ENCODE results near the gene OPTN.

The OPTN gene

DNA sequence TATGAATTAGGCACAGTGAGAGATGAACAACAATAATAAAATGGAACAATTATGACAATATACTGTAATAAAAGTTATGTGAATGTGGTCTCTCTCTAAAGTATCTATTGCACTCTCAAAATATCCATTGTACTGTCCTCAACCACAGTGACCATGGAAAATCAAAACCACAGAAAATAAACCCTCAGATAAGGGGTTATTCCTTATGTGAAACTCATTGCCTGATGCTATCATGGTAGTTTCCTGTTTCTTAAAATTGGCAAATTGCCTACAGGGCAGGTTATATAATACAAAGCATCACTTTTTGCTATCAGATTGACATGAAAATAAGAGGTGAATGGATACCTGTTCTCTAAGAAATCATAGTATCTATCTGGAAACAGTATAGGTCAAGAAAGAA lies 65.2 kb downstream of the OPTN start:
- no peaks in the 10 kb centered on the region for H3K27me3 ChIP-seq (ENCODE audit: insufficient read depth, low read length)
- H3K4me1 ChIP-seq (ENCODE audit: insufficient read depth, low read length), result no peaks in the 10 kb centered on the region
- no peak overlapping the region for H3K9ac ChIP-seq (ENCODE audit: low read depth, low read length)
- no peaks in the 10 kb centered on the region for H3K9me3 ChIP-seq (ENCODE audit: insufficient read depth, low read depth, low read length)
- no peak overlapping the region for H3K27ac ChIP-seq (ENCODE audit: low read length)
- peaks cover 67% of the 10 kb centered on the region for H3K36me3 ChIP-seq (ENCODE audit: insufficient read depth, low read depth, low read length)
- H3K4me3 ChIP-seq (ENCODE audit: low read length), result no peak overlapping the region

DNA sequence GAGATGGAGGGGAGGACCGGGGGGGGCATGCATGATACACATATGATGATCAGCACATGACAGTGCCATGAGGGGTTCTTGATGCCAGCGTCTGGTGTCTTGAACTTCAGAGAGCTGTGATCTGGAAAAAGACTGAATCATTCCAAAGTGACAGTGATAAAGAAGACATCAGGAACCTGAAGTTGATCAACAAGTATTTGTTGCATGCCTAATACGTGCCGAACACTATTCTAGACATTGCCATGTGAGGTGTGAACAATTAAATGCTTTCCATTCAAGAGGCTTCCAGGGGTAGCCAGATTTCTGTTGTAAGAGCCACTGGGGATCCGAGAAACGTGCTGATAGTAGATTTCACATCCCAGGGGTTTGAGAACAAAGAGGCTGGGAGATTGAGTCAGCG lies 67.6 kb downstream of the OPTN start:
- no peak overlapping the region for H3K4me3 ChIP-seq (ENCODE audit: low read length)
- peaks cover 91% of the 10 kb centered on the region for H3K36me3 ChIP-seq (ENCODE audit: insufficient read depth, low read depth, low read length)
- no peak overlapping the region for H3K27ac ChIP-seq (ENCODE audit: low read length)
- no peak overlapping the region for H3K9ac ChIP-seq (ENCODE audit: low read depth, low read length)
- H3K4me1 ChIP-seq (ENCODE audit: insufficient read depth, low read length), result no peaks in the 10 kb centered on the region
- no peaks in the 10 kb centered on the region for H3K9me3 ChIP-seq (ENCODE audit: insufficient read depth, low read depth, low read length)
- H3K27me3 ChIP-seq (ENCODE audit: insufficient read depth, low read length), result no peaks in the 10 kb centered on the region

GRCh38 chr10:13168781-13169180 lies 68.8 kb downstream of the OPTN start:
- peaks cover 97% of the 10 kb centered on the region for H3K36me3 ChIP-seq (ENCODE audit: insufficient read depth, low read depth, low read length)
- H3K4me1 ChIP-seq (ENCODE audit: insufficient read depth, low read length), result no peaks in the 10 kb centered on the region
- no peak overlapping the region for H3K4me3 ChIP-seq (ENCODE audit: low read length)
- no peaks in the 10 kb centered on the region for H3K9me3 ChIP-seq (ENCODE audit: insufficient read depth, low read depth, low read length)
- H3K9ac ChIP-seq (ENCODE audit: low read depth, low read length), result no peak overlapping the region
- H3K27me3 ChIP-seq (ENCODE audit: insufficient read depth, low read length), result no peaks in the 10 kb centered on the region
- no peak overlapping the region for H3K27ac ChIP-seq (ENCODE audit: low read length)

- H3K4me3 ChIP-seq (ENCODE audit: low read length), result no peak overlapping the region
- H3K36me3 ChIP-seq (ENCODE audit: insufficient read depth, low read depth, low read length), result peaks cover 100% of the 10 kb centered on the region
These were observed 73.7 kb downstream of the OPTN start for GRCh38 chr10:13173616-13174015.

DNA sequence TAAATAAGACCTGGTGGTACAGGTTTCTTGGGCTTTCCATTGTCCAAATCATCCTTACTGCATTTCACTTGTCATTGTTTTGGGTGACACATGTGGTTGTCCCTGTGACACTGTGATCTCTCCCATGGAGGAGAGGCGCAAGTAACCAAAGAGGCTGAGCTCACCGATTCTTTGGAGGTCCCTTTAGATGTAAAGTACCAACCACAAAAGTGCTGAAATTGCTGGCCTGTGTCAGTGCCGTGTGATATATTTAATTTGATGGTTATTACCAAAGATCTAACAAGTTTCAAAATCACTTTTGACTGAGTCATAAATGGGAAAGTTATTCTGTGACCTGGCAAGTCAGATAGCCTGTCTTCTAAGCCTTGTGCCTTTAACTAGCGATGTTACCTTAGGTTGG lies 80.8 kb downstream of the OPTN start:
- Histone ChIP-seq H3K27ac (ENCODE audit: low read length) (no peak overlapping the region), H3K9me3 (ENCODE audit: insufficient read depth, low read depth, low read length) (no peaks in the 10 kb centered on the region), H3K36me3 (ENCODE audit: insufficient read depth, low read depth, low read length) (peaks cover 99% of the 10 kb centered on the region), H3K4me3 (ENCODE audit: low read length) (no peak overlapping the region), H3K9ac (ENCODE audit: low read depth, low read length) (no peak overlapping the region), H3K4me1 (ENCODE audit: insufficient read depth, low read length) (no peaks in the 10 kb centered on the region), H3K27me3 (ENCODE audit: insufficient read depth, low read length) (no peaks in the 10 kb centered on the region)

More at GRCh38 chr10:13173616-13174015, 73.7 kb downstream of the OPTN start:
- Histone ChIP-seq H3K4me1 (ENCODE audit: insufficient read depth, low read length) (no peaks in the 10 kb centered on the region), H3K9ac (ENCODE audit: low read depth, low read length) (no peak overlapping the region), H3K27me3 (ENCODE audit: insufficient read depth, low read length) (no peaks in the 10 kb centered on the region), H3K9me3 (ENCODE audit: insufficient read depth, low read depth, low read length) (no peaks in the 10 kb centered on the region), H3K27ac (ENCODE audit: low read length) (no peak overlapping the region)

DNA sequence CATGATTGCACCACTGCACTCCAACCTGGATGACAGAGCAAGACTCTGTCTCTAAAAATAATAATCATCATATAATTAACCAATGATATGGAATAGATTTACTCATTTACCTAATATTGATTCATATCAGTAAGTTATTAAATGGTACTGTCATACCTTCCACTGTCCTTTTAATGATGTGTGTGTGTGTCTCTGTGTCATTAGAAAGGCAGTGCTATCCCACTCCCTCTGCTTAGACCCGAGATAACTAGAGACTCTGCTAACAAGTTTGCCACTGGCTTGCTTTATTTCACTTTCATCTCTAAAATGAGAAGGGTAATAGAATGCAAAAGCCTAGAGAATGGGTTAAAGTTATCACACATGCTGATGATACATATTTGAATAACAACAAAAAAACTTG lies 82.5 kb downstream of the OPTN start:
- H3K36me3 ChIP-seq (ENCODE audit: insufficient read depth, low read depth, low read length), result peaks cover 99% of the 10 kb centered on the region
- H3K27me3 ChIP-seq (ENCODE audit: insufficient read depth, low read length), result no peaks in the 10 kb centered on the region
- H3K4me3 ChIP-seq (ENCODE audit: low read length), result no peak overlapping the region
- H3K27ac ChIP-seq (ENCODE audit: low read length), result no peak overlapping the region
- no peaks in the 10 kb centered on the region for H3K4me1 ChIP-seq (ENCODE audit: insufficient read depth, low read length)
- H3K9me3 ChIP-seq (ENCODE audit: insufficient read depth, low read depth, low read length), result no peaks in the 10 kb centered on the region
- H3K9ac ChIP-seq (ENCODE audit: low read depth, low read length), result no peak overlapping the region

DNA sequence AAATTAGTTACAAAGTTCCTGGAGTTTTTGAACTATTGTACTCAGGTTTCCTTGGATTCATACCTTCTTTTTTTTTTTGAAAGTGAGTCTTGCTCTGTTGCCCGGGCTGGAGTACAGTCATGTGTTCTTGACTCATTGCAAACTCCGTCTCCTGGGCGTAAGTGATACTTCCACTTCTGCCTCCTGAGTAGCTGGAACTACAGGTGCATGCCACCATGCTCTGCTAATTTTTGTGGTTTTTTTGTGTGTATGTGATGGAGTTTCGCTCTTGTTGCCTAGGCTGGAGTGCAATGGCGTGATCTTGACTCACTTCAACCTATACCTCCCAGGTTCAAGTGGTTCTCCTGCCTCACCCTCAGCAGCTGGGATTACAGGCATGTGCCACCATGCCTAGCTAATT lies 83.7 kb downstream of the OPTN start:
- no peaks in the 10 kb centered on the region for H3K27me3 ChIP-seq (ENCODE audit: insufficient read depth, low read length)
- H3K4me1 ChIP-seq (ENCODE audit: insufficient read depth, low read length), result no peaks in the 10 kb centered on the region
- H3K36me3 ChIP-seq (ENCODE audit: insufficient read depth, low read depth, low read length), result peaks cover 99% of the 10 kb centered on the region
- no peaks in the 10 kb centered on the region for H3K9me3 ChIP-seq (ENCODE audit: insufficient read depth, low read depth, low read length)
- no peak overlapping the region for H3K9ac ChIP-seq (ENCODE audit: low read depth, low read length)
- no peak overlapping the region for H3K27ac ChIP-seq (ENCODE audit: low read length)
- no peak overlapping the region for H3K4me3 ChIP-seq (ENCODE audit: low read length)

GRCh38 chr10:13184276-13184675 lies 84.3 kb downstream of the OPTN start:
- Histone ChIP-seq H3K4me3 (ENCODE audit: low read length) (no peak overlapping the region), H3K4me1 (ENCODE audit: insufficient read depth, low read length) (no peaks in the 10 kb centered on the region), H3K36me3 (ENCODE audit: insufficient read depth, low read depth, low read length) (peaks cover 99% of the 10 kb centered on the region), H3K9me3 (ENCODE audit: insufficient read depth, low read depth, low read length) (no peaks in the 10 kb centered on the region), H3K9ac (ENCODE audit: low read depth, low read length) (no peak overlapping the region), H3K27ac (ENCODE audit: low read length) (no peak overlapping the region), H3K27me3 (ENCODE audit: insufficient read depth, low read length) (no peaks in the 10 kb centered on the region)

GRCh38 chr10:13184730-13185514 lies 85.0 kb downstream of the OPTN start:
- Histone ChIP-seq H3K27ac (ENCODE audit: low read length) (no peak overlapping the region), H3K4me1 (ENCODE audit: insufficient read depth, low read length) (no peaks in the 10 kb centered on the region), H3K4me3 (ENCODE audit: low read length) (no peak overlapping the region), H3K9ac (ENCODE audit: low read depth, low read length) (no peak overlapping the region), H3K9me3 (ENCODE audit: insufficient read depth, low read depth, low read length) (no peaks in the 10 kb centered on the region), H3K36me3 (ENCODE audit: insufficient read depth, low read depth, low read length) (peaks cover 99% of the 10 kb centered on the region), H3K27me3 (ENCODE audit: insufficient read depth, low read length) (no peaks in the 10 kb centered on the region)

DNA sequence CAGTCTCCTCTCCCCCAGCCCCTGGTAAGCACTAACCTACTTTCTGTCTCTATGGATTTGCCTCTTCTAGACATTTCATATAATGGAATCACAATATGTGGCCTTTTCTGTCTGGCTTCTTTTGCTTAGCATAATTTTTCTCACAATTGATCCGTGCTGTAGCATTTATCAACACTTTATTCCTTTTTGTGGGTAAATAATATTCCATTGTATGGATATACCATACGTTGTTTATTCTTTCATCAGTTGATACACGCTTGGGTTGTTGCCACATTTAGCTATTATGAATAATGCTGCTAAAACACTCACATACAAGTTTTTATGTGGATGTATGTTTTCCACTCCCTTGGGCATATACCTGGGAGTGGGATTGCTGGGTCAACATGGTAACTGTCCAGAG lies 87.2 kb downstream of the OPTN start:
- Histone ChIP-seq H3K27ac (ENCODE audit: low read length) (no peak overlapping the region), H3K36me3 (ENCODE audit: insufficient read depth, low read depth, low read length) (peaks cover 100% of the 10 kb centered on the region), H3K27me3 (ENCODE audit: insufficient read depth, low read length) (no peaks in the 10 kb centered on the region), H3K4me3 (ENCODE audit: low read length) (no peak overlapping the region), H3K9ac (ENCODE audit: low read depth, low read length) (no peak overlapping the region), H3K4me1 (ENCODE audit: insufficient read depth, low read length) (no peaks in the 10 kb centered on the region), H3K9me3 (ENCODE audit: insufficient read depth, low read depth, low read length) (no peaks in the 10 kb centered on the region)
